Measurements from ENCODE around the gene NCOA1. TPM values are rescaled to one million over a fixed set of nuclear protein-coding genes. Genes with fewer than 3 reads are reported as not detected.

Gene NCOA1
- polyA plus RNA-seq, 1 of the 3 experiments (the other 2 are of a cell fraction) = 10.7 TPM

- Histone ChIP-seq H4K20me1 (ENCODE audit: insufficient read depth) (no peaks in the 10 kb centered on the region), H3K9ac (no peak overlapping the region), H3K4me1 (ENCODE audit: control insufficient read depth in 1 of 2, insufficient read depth in 2 of 2, low read depth in 1 of 2, low read length in 1 of 2) (peaks cover 0 to 8% of the 10 kb centered on the region in 2 experiments; a peak in 2 of 4 replicates), H3K27ac (ENCODE audit: low read depth in 2 of 2, low read length in 1 of 2) (no peak overlapping the region), H3K4me3 (ENCODE audit: low read depth in 2 of 2, low read length in 1 of 2) (no peak overlapping the region), H3K27me3 (ENCODE audit: insufficient read depth) (no peaks in the 10 kb centered on the region), H3K9me3 (no peaks in the 10 kb centered on the region), H2AFZ (ENCODE audit: low read depth) (no peak overlapping the region), H3K4me2 (no peak overlapping the region), H3F3A (replicated peaks; ENCODE audit: insufficient read depth) (no peaks in the 10 kb centered on the region), H3K36me3 (replicated peaks in 1 of 2; ENCODE audit: control insufficient read depth in 1 of 2, insufficient read depth in 2 of 2, low read length in 1 of 2) (peaks cover 2 to 7% of the 10 kb centered on the region in 2 experiments), H3K9me2 (no peaks in the 10 kb centered on the region), H3K79me2 (ENCODE audit: insufficient read depth) (no peaks in the 10 kb centered on the region)
- TF ChIP-seq IRF3 (IDR thresholded peaks at IDR 0.05; ENCODE audit: low read depth, low read length) (no peak), SMC3 (IDR thresholded peaks at IDR 0.05; ENCODE audit: low read depth, low read length) (no peak), GABPA (IDR thresholded peaks at IDR 0.05; ENCODE audit: low read depth) (no peak), MAX (IDR thresholded peaks at IDR 0.05; ENCODE audit: low read depth) (no peak), USF2 (IDR thresholded peaks at IDR 0.05; ENCODE audit: borderline replicate concordance, low read depth, low read length) (no peak), POLR2AphosphoS5 (IDR thresholded peaks at IDR 0.05; ENCODE audit: low read depth, low read length) (no peak), FOXJ3 (CRISPR knock-in tag; IDR thresholded peaks at IDR 0.05) (no peak), ZBTB33 (IDR thresholded peaks at IDR 0.05; ENCODE audit: borderline replicate concordance, low read depth) (no peak)
- 93% methylated on average over 2 of the region's 2 CpGs for WGBS (ENCODE audit: low lambda C conversion rate)
- CTCF ChIA-PET = interaction anchor here (0.7 to 1.2 kb wide), 2 partner anchors 8 to 117 kb away, joined by 3 read pairs; no protein-coding TSS in a partner anchor
- no peak for DNase-seq
- POLR2A ChIA-PET = no interaction called here
These were observed 80.9 kb downstream of the NCOA1 start for GRCh38 chr2:24571828-24572442.

GRCh38 chr2:24576146-24576545 lies 85.1 kb downstream of the NCOA1 start:
- CTCF ChIA-PET = no interaction called here
- Histone ChIP-seq H3K27ac (ENCODE audit: low read depth in 2 of 2, low read length in 1 of 2) (no peak overlapping the region), H3K4me3 (ENCODE audit: low read depth in 2 of 2, low read length in 1 of 2) (no peak overlapping the region), H3K4me2 (no peak overlapping the region), H3K79me2 (ENCODE audit: insufficient read depth) (no peaks in the 10 kb centered on the region), H4K20me1 (ENCODE audit: insufficient read depth) (no peaks in the 10 kb centered on the region), H3K4me1 (ENCODE audit: control insufficient read depth in 1 of 2, insufficient read depth in 2 of 2, low read depth in 1 of 2, low read length in 1 of 2) (peaks cover 0 to 4% of the 10 kb centered on the region in 2 experiments; a peak in 2 of 4 replicates), H2AFZ (ENCODE audit: low read depth) (no peak overlapping the region), H3K9me2 (no peaks in the 10 kb centered on the region), H3F3A (replicated peaks; ENCODE audit: insufficient read depth) (no peaks in the 10 kb centered on the region), H3K9me3 (no peaks in the 10 kb centered on the region), H3K36me3 (replicated peaks in 1 of 2; ENCODE audit: control insufficient read depth in 1 of 2, insufficient read depth in 2 of 2, low read length in 1 of 2) (peaks cover 0 to 2% of the 10 kb centered on the region in 2 experiments), H3K9ac (no peak overlapping the region), H3K27me3 (ENCODE audit: insufficient read depth) (no peaks in the 10 kb centered on the region)
- POLR2A ChIA-PET = no interaction called here
- no peak for DNase-seq
- TF ChIP-seq TEAD4 (IDR thresholded peaks at IDR 0.05; ENCODE audit: borderline replicate concordance, insufficient read depth) (no peak), RXRA (IDR thresholded peaks at IDR 0.05; ENCODE audit: borderline replicate concordance, low read depth) (no peak), RCOR1 (IDR thresholded peaks at IDR 0.05; ENCODE audit: low read length) (no peak), POLR2AphosphoS5 (IDR thresholded peaks at IDR 0.05; ENCODE audit: low read depth, low read length) (no peak)
